Suppressor macrophage treated with lipopolysaccharide for 4 hours (primary cell): ENCODE data around the gene TMEM151B.
A peak's percentile ranks its signal among the peaks of the same experiment; 100 is the strongest.

Experiments used
- DNase-seq: peaks from one replicate; pipeline ENCODE4 v3.0.0-alpha.2; 2020

Gene TMEM151B

DNA sequence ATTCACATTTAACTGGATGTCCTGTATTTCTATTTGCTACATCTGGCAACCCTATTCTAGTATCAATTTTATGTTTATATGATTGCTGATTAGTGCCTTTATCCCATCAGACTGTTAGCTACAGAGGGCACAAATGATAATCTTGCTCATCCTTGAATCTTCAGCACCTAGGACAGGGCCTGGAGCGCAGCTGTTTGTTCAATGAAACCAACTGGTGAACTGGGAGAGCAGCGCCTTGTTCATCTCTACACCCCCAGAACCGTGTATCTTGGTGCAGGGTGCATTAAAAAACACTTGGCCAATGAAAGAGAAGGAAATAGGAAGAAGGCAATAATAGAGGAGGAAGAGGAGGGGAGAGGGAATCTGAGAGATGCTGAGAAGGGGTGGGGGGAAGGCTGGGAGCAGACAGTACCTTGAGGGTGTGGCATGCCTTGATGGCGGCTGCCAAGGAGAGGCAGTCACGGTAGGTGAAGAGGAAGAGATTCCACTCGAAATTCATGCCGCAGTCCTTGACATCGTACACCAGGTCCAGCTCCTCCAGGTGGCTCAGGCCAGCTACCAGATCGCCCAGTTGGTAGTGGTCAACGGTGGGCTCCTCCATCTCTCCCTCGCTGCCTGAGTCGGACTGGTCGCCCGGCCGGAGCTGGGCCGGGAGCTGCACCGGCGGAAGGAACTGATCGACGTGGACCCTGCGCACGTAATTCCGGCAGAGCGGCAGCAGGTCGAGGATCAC lies 15.5 kb downstream of the TMEM151B start:
- no peak for DNase-seq

GRCh38 chr6:44286285-44286565 lies 16.0 kb downstream of the TMEM151B start:
- no peak for DNase-seq

DNA sequence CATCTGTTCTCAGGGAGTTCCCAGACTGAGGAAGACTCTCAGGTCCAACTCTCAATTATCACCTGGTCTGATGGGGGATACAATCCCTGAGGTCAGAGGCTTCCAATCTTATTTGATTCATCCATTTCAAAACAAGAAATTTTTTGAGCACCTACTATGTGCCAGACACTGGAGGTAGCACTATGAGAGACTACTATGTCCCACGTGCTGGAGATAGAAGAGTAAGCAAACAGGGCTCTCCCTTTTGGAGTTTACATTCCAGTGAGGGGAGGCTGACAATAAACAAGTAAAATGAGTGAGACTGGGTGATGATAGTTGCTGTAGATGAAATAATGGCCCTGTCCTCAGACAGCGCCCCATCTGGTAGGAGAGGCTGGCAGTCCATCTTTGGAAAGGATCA lies 16.5 kb downstream of the TMEM151B start:
- no peak for DNase-seq

GRCh38 chr6:44289726-44290260 lies 19.5 kb downstream of the TMEM151B start:
- DNase-seq: no peak

GRCh38 chr6:44291841-44292240 lies 21.6 kb downstream of the TMEM151B start:
- DNase-seq: no peak

DNA sequence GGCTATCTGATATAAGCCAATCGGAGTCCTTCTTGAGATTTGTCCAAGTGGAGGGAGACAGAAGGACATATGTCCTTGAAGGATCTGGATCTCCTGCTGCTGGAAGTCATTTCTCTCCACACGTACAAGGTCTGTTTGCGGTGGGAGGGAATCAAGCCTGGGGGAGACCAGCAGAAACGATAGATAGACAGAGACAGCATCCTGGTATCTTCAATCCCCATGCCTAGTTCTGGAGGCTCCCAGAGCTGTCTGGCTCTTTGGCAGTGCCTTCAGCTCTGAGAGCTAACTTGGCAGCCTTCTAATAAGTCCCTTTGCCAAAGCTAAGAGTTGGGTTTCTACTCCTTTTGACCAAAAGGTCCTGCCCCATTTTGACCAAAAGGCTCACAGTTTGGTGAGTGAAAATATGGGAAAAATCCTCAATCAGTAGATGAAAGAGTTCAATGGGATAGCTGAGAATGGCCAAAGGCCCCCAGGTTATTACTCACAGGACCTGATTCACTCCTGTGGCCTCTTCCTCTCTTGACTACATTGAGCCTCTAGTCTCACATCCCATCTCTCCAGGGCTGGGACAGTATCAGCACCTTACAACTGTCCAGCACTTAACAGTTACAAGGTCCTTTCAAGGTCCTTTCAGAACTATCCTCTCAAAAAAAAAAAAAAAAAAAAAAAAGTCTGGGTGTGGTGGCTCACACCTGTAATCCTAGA lies 22.6 kb downstream of the TMEM151B start:
- no peak for DNase-seq

DNA sequence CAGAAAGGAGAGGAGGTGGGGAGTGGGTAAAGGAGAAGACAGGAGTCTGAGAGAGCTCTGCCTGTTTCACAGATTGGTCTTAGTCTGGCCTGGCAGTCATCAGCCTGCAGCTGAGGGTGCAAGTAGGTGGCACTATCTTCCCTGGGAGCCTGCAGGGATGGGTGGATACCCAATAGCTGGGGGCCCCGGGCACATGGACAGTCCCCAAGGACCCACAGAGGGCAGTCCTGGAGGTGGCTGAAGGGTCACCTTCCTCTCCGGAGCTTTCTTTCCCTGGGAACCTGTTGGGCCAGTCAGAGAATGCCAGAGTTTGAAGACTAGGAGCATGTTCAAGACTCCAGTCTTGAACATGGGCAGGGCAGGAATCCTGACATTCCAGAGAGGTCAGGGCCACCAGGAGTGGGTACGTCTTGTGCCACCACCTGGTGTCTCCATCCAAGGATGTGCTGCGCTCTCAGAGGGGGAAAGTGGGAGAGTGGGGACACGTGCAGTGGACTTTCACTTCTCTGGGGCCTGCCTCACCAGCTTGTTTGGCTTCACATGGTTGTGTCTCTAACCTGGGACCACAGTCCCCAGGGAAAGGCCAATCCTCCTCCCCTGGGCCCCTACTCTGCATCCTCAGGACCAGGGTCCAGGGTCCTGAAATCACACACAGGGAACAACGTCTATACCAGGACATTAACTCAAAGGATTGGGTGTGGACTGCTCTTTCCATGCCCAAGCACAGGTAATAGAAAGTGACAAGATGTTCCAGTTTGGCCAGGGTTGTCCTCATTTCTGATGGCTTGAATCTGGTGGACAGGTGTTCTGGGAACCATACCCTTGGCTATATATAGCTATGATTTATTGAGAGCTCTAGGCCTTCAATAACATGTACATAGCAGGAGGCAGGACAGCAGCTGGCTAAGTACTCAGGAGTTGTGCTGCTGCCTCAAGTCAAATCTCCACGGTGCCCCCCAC lies 24.9 kb downstream of the TMEM151B start:
- no peak for DNase-seq

DNA sequence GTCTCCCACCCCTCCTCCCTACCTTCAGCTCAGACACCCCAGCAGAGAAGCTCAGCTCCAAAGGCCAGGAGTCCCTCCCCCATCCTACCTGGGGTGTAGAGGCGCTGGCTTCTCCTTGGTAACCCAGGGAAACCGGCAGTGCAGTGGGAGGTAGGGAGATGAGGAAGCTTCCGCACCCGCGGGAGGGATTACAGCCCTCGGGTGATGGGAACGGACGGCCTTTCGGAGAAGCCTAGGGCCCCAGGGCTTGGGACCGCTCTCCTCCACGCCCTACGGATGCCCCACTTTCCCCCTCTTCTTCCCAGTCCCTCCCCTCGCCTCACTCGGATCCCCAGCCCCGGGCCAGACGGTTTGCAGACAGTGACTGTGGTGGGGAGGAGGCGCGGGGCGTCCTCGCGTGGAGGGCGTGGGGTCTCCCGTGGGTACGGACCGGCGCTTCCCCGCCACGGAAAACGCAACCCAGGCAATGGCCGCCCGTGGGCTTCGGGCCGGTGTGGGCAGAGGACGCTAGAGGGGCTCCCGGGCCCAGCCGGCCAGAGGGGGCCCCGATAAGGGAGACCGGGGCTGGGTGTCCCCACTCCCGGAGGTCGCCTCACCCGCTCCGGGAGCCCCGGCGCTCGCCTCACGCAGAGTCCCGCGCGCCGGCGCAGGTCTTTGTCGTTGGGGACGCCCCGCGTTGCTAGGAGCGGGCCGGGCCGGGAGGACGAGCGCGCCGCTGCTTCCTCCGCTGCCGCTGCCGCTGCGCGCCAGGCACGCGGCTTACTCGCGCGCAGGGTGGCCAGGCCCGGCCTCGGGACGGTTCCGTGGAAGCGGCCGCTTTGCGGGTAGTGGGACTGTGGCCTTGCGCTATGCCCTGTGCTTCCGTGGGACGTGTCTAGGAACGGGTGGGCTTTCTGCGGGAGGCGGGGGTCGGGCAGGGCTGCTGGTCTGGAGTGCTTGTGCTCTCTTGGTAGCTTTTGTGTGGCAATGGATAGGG lies 27.1 kb downstream of the TMEM151B start:
- DNase-seq: peak; percentile 38

GRCh38 chr6:44298055-44298803 lies 28.0 kb downstream of the TMEM151B start:
- no peak for DNase-seq

DNA sequence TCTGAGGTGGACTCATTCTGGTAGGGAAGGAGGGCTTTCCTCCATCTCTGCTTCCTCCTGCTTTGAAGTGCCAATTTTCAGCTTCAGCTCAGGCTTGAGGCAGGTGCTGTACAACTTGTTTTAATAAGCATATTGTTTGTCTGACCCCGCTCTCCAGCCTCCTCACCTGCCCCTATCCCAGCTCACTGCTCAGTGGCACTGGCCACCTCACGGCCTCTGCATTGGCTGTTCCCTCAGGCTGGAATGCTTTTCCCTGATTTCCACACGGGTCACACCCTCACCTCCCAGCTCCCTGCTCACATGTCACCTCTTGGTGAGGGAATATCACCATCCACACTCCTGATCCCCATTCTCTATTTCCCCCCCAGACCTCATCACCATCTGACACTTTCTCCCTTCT lies 28.6 kb downstream of the TMEM151B start:
- no peak for DNase-seq

DNA sequence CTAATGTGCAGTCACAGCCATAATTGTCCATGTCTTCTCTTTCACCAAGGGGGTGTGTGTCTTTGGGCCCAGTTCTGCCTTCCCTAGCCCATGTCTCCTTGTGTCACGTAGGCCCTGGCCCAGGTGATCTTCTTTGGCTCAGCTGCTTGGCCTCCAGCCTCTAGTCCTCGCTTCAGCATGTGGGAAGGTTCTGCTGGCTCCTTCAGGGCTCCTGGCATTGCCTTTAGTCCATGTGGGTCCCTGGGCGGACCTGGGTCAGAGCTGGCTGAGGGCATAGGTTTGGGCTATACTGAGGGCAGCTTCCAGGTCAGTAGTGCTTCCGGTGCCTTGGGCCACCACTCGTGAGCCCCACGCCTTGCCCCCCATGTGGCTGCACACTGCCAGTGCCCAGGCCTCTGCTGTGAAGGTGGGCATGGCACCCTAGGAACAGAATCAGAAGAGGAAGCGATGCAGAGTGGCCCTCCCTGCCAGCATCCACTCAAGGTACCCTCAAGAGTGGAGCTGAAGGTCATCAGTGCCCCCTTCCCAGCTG lies 30.1 kb downstream of the TMEM151B start:
- no peak for DNase-seq

DNA sequence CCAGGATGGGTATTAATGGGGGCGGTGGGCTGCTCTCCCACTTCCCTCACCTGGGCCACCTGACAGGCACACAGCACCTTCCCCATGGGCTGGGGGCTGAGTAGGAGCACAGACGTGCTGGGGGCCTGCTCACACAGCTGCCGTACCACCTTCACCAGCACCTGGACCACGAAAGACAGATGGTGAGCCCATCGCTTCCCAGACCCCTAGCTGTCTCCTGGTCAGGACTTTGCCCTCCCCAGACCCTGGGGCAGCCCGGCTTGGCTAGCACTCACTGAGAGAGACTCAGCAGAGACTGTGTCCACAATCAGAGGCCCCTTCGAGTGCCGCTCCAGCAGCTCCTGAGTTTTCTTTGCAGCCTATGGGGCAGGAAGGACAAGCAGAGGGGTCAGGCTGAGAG lies 30.9 kb downstream of the TMEM151B start:
- no peak for DNase-seq

DNA sequence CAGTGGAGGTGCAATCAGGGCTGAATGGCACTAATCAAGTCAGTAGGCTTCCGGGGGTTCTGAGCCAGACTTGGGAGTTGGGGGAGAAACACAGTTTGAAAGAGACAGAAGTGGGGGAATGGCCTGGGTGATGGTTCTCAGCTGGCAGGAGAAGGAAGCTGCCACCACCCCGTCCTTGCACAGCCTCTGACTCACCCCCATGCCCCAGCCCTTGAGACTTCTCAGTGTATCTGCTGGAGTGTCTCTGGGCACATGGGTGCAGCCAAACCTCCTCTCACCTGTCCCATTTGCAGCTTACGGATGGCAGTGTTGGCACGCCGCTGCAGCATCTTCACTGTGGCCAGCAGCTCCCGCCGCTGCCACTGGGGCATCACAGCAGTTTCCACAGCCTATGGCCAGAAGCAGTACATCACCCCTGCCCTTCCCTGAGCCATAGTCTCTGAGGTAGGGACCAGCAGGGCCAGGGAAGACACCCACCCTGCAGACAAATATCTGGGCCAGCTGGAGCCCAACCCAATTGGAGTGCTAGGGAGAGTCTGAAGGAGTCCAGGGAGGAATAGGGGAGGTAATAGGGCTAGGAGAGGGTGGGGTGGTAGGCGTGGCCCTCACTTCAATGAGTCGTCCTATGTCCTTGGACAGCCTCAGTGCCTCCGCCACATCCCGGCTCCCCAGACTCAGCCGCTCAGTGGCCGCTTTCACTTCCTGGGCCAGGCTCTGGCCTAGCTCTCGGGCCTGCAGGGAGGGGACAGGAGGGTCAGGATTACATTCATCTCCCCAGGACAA lies 31.7 kb downstream of the TMEM151B start:
- no peak for DNase-seq

DNA sequence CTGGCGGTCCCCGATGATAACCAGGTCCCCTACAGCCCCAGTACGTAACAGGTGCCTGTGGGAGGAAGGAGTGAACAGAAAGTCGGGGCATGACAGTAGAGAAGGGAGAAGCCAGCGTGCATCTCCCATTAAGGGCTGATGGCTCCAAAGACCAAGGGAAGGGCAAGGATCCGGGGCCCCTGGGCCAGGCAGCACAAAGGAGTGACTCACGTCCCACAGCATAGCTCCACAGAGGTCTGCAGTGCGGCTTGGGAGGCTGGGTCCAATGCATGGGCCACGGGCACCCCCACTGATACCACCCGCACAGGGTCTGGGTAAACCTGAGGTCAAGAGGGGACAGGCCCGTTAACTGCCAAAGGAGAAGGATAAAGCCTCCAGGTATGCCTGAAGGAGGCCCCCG lies 32.6 kb downstream of the TMEM151B start:
- DNase-seq: no peak

- DNase-seq: no peak
These were observed 33.6 kb downstream of the TMEM151B start for GRCh38 chr6:44303842-44304241.

- peak; percentile 59 for DNase-seq
These were observed 34.3 kb downstream of the TMEM151B start for GRCh38 chr6:44304282-44305199.

- no peak for DNase-seq
These were observed 35.0 kb downstream of the TMEM151B start for GRCh38 chr6:44305200-44305725.

DNA sequence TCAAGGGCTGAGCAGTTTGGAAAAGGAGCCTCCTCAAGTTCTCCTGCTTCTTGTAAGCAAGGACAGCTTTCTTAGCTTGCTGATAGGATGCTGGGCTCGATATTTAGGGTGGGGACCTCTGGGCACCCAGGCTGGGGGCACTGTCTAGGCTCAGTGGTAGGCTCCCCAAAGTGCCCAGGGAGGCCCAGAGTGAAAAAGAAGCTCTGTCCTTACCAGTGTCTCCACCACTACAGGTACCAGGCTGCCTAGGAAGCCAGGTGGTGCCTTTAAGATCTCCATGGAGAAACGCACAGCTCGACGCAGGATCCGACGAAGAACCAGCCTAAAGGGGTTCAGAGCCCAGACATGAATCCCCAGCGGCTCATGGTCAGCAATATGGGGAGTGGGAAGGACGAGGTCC lies 36.5 kb downstream of the TMEM151B start:
- no peak for DNase-seq

DNA sequence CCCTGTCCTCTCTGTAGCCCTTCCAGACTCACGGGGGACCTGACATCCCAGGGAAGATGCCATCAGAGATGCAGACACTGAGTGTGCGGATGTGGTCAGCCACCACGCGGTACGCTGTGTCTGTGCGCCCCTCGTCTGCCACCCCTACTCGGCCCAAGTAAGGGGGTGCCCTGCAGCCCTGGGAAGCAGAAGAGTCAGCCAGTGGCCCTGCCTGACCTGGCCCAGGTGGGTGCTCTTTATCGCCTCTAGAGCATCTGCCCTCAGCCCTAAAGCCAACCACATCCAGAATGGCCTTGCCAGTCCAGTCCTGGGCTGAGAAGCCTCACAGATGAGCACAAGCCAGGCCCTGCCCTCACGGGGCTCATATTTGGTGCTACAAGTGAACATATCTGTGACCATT lies 37.0 kb downstream of the TMEM151B start:
- DNase-seq: no peak
